Effector memory CD8-positive, alpha-beta T cell (primary cell): ENCODE measurements around the gene SERPINA9.
"Not testable (repeated sequence)": the region's sequence is repeated elsewhere in the genome, so short reads cannot be mapped to it uniquely, and the experiment has no call there.

ENCODE experiments used
- ATAC-seq: fragments of 150-1000 bp; cut with Tn5 transposase; replicated peaks from 2 replicates; pipeline ENCODE4 v1.10.0; 2021; ENCODE audit warnings: mild to moderate bottlenecking, moderate library complexity
- DNase-seq, 3 experiments: peaks; one replicate each; pipeline ENCODE4 v3.0.0; 2021
- H3K27ac Mint-ChIP-seq, 2 donors: one replicate each; pipeline ENCODE4 v1.8.0; 2022; ENCODE audit warnings: mild to moderate bottlenecking in 2 of 2, mixed read lengths in 2 of 2, moderate library complexity in 2 of 2
- H3K27me3 Mint-ChIP-seq, 2 donors: one replicate each; pipeline ENCODE4 v1.8.0; 2022; ENCODE audit warnings: mixed read lengths in 2 of 2
- H3K36me3 Mint-ChIP-seq: one replicate; pipeline ENCODE4 v1.8.0; 2022; ENCODE audit warnings: mild to moderate bottlenecking, moderate library complexity, mixed read lengths; ENCODE audit not compliant: insufficient read depth
- H3K4me1 Mint-ChIP-seq, 2 donors: one replicate each; pipeline ENCODE4 v1.8.0; 2022; ENCODE audit warnings: low read depth in 2 of 2, mixed read lengths in 2 of 2
- H3K4me3 Mint-ChIP-seq, 2 donors: one replicate each; pipeline ENCODE4 v1.8.0; 2022; ENCODE audit warnings: mild to moderate bottlenecking in 2 of 2, mixed read lengths in 2 of 2, moderate library complexity in 2 of 2
- H3K9me3 Mint-ChIP-seq, 2 donors: one replicate each; pipeline ENCODE4 v1.8.0; 2022; ENCODE audit warnings: mixed read lengths in 2 of 2
- total RNA-seq, 9 experiments: gene quantifications; one replicate each; lab custom pipeline; 2026; lab: John Stamatoyannopoulos, UW

Gene SERPINA9
- 0 reads per million in 9 experiments for total RNA-seq

GRCh38 chr14:94476023-94476422, at the start of gene SERPINA9:
Gene SERPINA9 (minus strand): TSS chr14:94476197. CDS start chr14:94469840, 6,357 bp downstream.
- DNase-seq (no peak), ATAC-seq (no peak)
- peaks cover 10 to 13% of the 10 kb centered on the region in 2 donors for H3K27me3 Mint-ChIP-seq
- H3K4me1 Mint-ChIP-seq, result no peaks in the 10 kb centered on the region
- no peaks in the 10 kb centered on the region for H3K36me3 Mint-ChIP-seq
- peaks cover 0 to 3% of the 10 kb centered on the region in 2 donors for H3K9me3 Mint-ChIP-seq
- no peak within 1 kb of the TSS for H3K4me3 Mint-ChIP-seq
- H3K27ac Mint-ChIP-seq, result no peak within 1 kb of the TSS

GRCh38 chr14:94524093-94524492, 48.1 kb upstream of the SERPINA9 start:
- DNase-seq (no peak), ATAC-seq (no peak)
- peaks cover 8 to 11% of the 10 kb centered on the region in 2 donors for H3K9me3 Mint-ChIP-seq
- no peak overlapping the region for H3K4me3 Mint-ChIP-seq
- no peaks in the 10 kb centered on the region for H3K36me3 Mint-ChIP-seq
- H3K4me1 Mint-ChIP-seq, result no peaks in the 10 kb centered on the region
- H3K27me3 Mint-ChIP-seq, result peaks cover 38 to 45% of the 10 kb centered on the region in 2 donors
- no peak overlapping the region for H3K27ac Mint-ChIP-seq

- Mint-ChIP-seq H3K27ac (no peak overlapping the region), H3K4me3 (no peak overlapping the region), H3K9me3 (peaks cover 14 to 15% of the 10 kb centered on the region in 2 donors), H3K27me3 (peaks cover 38 to 45% of the 10 kb centered on the region in 2 donors), H3K36me3 (no peaks in the 10 kb centered on the region), H3K4me1 (no peaks in the 10 kb centered on the region)
- no peak for DNase-seq
- no peak for ATAC-seq
These were observed 47.3 kb upstream of the SERPINA9 start for GRCh38 chr14:94523265-94523664.

GRCh38 chr14:94522115-94522724, 46.2 kb upstream of the SERPINA9 start:
- Mint-ChIP-seq H3K27ac (no peak overlapping the region), H3K4me1 (no peaks in the 10 kb centered on the region), H3K36me3 (no peaks in the 10 kb centered on the region), H3K4me3 (no peak overlapping the region), H3K9me3 (peaks cover 14 to 15% of the 10 kb centered on the region in 2 donors), H3K27me3 (peaks cover 33 to 41% of the 10 kb centered on the region in 2 donors)
- DNase-seq, result no peak
- ATAC-seq, result no peak

GRCh38 chr14:94521375-94522114, 45.5 kb upstream of the SERPINA9 start:
- Mint-ChIP-seq H3K4me1 (no peaks in the 10 kb centered on the region), H3K9me3 (peaks cover 12 to 14% of the 10 kb centered on the region in 2 donors), H3K27me3 (peaks cover 30 to 38% of the 10 kb centered on the region in 2 donors), H3K27ac (no peak overlapping the region), H3K4me3 (no peak overlapping the region), H3K36me3 (no peaks in the 10 kb centered on the region)
- DNase-seq (no peak), ATAC-seq (no peak)

GRCh38 chr14:94517641-94518257, 41.8 kb upstream of the SERPINA9 start:
- ATAC-seq (no peak), DNase-seq (no peak)
- Mint-ChIP-seq H3K36me3 (no peaks in the 10 kb centered on the region), H3K27ac (no peak overlapping the region), H3K27me3 (peaks cover 21 to 34% of the 10 kb centered on the region in 2 donors), H3K9me3 (peaks cover 12 to 14% of the 10 kb centered on the region in 2 donors), H3K4me3 (no peak overlapping the region), H3K4me1 (no peaks in the 10 kb centered on the region)

- ATAC-seq (no peak), DNase-seq (no peak)
- H3K9me3 Mint-ChIP-seq, result peaks cover 12 to 14% of the 10 kb centered on the region in 2 donors
- no peaks in the 10 kb centered on the region for H3K36me3 Mint-ChIP-seq
- H3K27ac Mint-ChIP-seq, result no peak overlapping the region
- peaks cover 18 to 38% of the 10 kb centered on the region in 2 donors for H3K27me3 Mint-ChIP-seq
- H3K4me3 Mint-ChIP-seq, result no peak overlapping the region
- H3K4me1 Mint-ChIP-seq, result no peaks in the 10 kb centered on the region
These were observed 41.2 kb upstream of the SERPINA9 start for GRCh38 chr14:94517248-94517640.

- H3K4me3 Mint-ChIP-seq, result no peak overlapping the region
- no peak for DNase-seq
- peaks cover 12 to 38% of the 10 kb centered on the region in 2 donors for H3K27me3 Mint-ChIP-seq
- H3K4me1 Mint-ChIP-seq, result no peaks in the 10 kb centered on the region
- no peaks in the 10 kb centered on the region for H3K36me3 Mint-ChIP-seq
- ATAC-seq, result no peak
- peaks cover 12 to 14% of the 10 kb centered on the region in 2 donors for H3K9me3 Mint-ChIP-seq
- H3K27ac Mint-ChIP-seq, result no peak overlapping the region
These were observed 39.9 kb upstream of the SERPINA9 start for GRCh38 chr14:94515856-94516255.

- H3K4me1 Mint-ChIP-seq, result no peaks in the 10 kb centered on the region
- DNase-seq, result no peak
These were observed 39.4 kb upstream of the SERPINA9 start for GRCh38 chr14:94515426-94515825.

GRCh38 chr14:94514351-94514750, 38.4 kb upstream of the SERPINA9 start:
- Mint-ChIP-seq H3K4me1 (no peaks in the 10 kb centered on the region), H3K27me3 (peaks cover 18 to 44% of the 10 kb centered on the region in 2 donors), H3K9me3 (peaks cover 6 to 9% of the 10 kb centered on the region in 2 donors), H3K4me3 (no peak overlapping the region), H3K27ac (no peak overlapping the region), H3K36me3 (no peaks in the 10 kb centered on the region)
- DNase-seq (no peak), ATAC-seq (no peak)

More at GRCh38 chr14:94515426-94515825, 39.4 kb upstream of the SERPINA9 start:
- Mint-ChIP-seq H3K36me3 (no peaks in the 10 kb centered on the region), H3K4me3 (no peak overlapping the region), H3K27ac (no peak overlapping the region), H3K9me3 (peaks cover 12 to 14% of the 10 kb centered on the region in 2 donors), H3K27me3 (peaks cover 12 to 38% of the 10 kb centered on the region in 2 donors)
- no peak for ATAC-seq

- H3K36me3 Mint-ChIP-seq, H3K27ac Mint-ChIP-seq, H3K9me3 Mint-ChIP-seq, H3K4me3 Mint-ChIP-seq, ATAC-seq, H3K4me1 Mint-ChIP-seq, DNase-seq: not testable (repeated sequence)
- H3K27me3 Mint-ChIP-seq, result peaks cover 19 to 43% of the 10 kb centered on the region in 2 donors
These were observed 34.5 kb upstream of the SERPINA9 start for GRCh38 chr14:94510481-94510880.

GRCh38 chr14:94509356-94509755, 33.4 kb upstream of the SERPINA9 start, which contains the start of gene SERPINA12:
Gene SERPINA12 (minus strand): TSS chr14:94509469. CDS start chr14:94498397, 11,072 bp downstream.
- ATAC-seq (no peak), DNase-seq (no peak)
- H3K27me3 Mint-ChIP-seq, result peaks cover 26 to 38% of the 10 kb centered on the region in 2 donors
- H3K4me3 Mint-ChIP-seq, result no peak within 1 kb of the TSS
- no peak within 1 kb of the TSS for H3K27ac Mint-ChIP-seq
- no peaks in the 10 kb centered on the region for H3K9me3 Mint-ChIP-seq
- H3K4me1 Mint-ChIP-seq, result no peaks in the 10 kb centered on the region
- H3K36me3 Mint-ChIP-seq, result no peaks in the 10 kb centered on the region

- Mint-ChIP-seq H3K4me1 (no peaks in the 10 kb centered on the region), H3K4me3 (no peak overlapping the region), H3K9me3 (no peaks in the 10 kb centered on the region), H3K27me3 (peaks cover 40 to 41% of the 10 kb centered on the region in 2 donors), H3K36me3 (no peaks in the 10 kb centered on the region), H3K27ac (no peak overlapping the region)
- DNase-seq, result no peak
- no peak for ATAC-seq
These were observed 29.6 kb upstream of the SERPINA9 start for GRCh38 chr14:94505641-94506040.
